HepG2 (cell line): ENCODE data around the gene TMEM235. TPM values are rescaled to one million over a fixed set of nuclear protein-coding genes. Genes with fewer than 3 reads are reported as not detected.

Source experiments
- ELF3 ChIP-seq: IDR thresholded peaks from 2 replicates; pipeline ENCODE4 v1.6.1; 2016; ENCODE audit warnings: missing genetic modification reagents, missing compliant biosample characterization
- ELF4 ChIP-seq: sonication (generic); formaldehyde crosslinking; IDR thresholded peaks from 2 replicates; pipeline ENCODE4 v1.5.0; 2020; ENCODE audit warnings: missing genetic modification reagents, mild to moderate bottlenecking, moderate library complexity, borderline replicate concordance
- FOXM1 ChIP-seq: sonication (generic); formaldehyde crosslinking; IDR thresholded peaks from 2 replicates; pipeline ENCODE4 v1.5.0; 2020; ENCODE audit warnings: missing genetic modification reagents
- HES4 ChIP-seq: sonication (generic); formaldehyde crosslinking; IDR thresholded peaks from 2 replicates; pipeline ENCODE4 v1.9.0; 2021; ENCODE audit warnings: mild to moderate bottlenecking, missing genetic modification reagents, borderline replicate concordance
- NPAS2 ChIP-seq: sonication (generic); formaldehyde crosslinking; IDR thresholded peaks from 2 replicates; pipeline ENCODE4 v1.8.0; 2022; ENCODE audit warnings: mild to moderate bottlenecking, missing genetic modification reagents, borderline replicate concordance
- SIN3A ChIP-seq: IDR thresholded peaks from 2 replicates; pipeline ENCODE4 v1.6.1; 2011; ENCODE audit warnings: low read depth, mild to moderate bottlenecking, control low read depth, low read length, borderline replicate concordance
- SOX13 ChIP-seq, 3 experiments: fragments of 450-650 bp in 1 of 3; sonication (generic) in 1 of 3; formaldehyde crosslinking in 1 of 3; IDR thresholded peaks in 2 of 3; conservative IDR thresholded peaks in 1 of 3; 2 replicates each; pipeline versions ENCODE4 v1.5.0 to v1.6.1; 2016 to 2020; ENCODE audit warnings: antibody characterized with exemption in 1 of 3, mild to moderate bottlenecking in 1 of 3, missing compliant biosample characterization in 1 of 3, missing genetic modification reagents in 1 of 3, moderate library complexity in 1 of 3
- SRSF1 ChIP-seq: fragments of 200-400 bp; formaldehyde crosslinking; optimal IDR thresholded peaks from 2 replicates; pipeline ENCODE3; 2017; ENCODE audit warnings: mild to moderate bottlenecking, low read depth, low read length, moderate library complexity
- THAP8 ChIP-seq: sonication (generic); formaldehyde crosslinking; IDR thresholded peaks from 2 replicates; pipeline ENCODE4 v1.5.1; 2020; ENCODE audit warnings: missing genetic modification reagents, mild to moderate bottlenecking, borderline replicate concordance
- TSC22D2 ChIP-seq: sonication (generic); formaldehyde crosslinking; IDR thresholded peaks from 2 replicates; pipeline ENCODE4 v1.5.1; 2020; ENCODE audit warnings: missing genetic modification reagents, mild to moderate bottlenecking, borderline replicate concordance
- ZFP82 ChIP-seq: sonication (generic); formaldehyde crosslinking; IDR thresholded peaks from 2 replicates; pipeline ENCODE4 v1.5.1; 2020; ENCODE audit warnings: mild to moderate bottlenecking, missing genetic modification reagents, borderline replicate concordance
- ZNF121 ChIP-seq: sonication (generic); formaldehyde crosslinking; IDR thresholded peaks from 2 replicates; pipeline ENCODE4 v1.5.0; 2020; ENCODE audit warnings: mild to moderate bottlenecking, missing genetic modification reagents
- ZNF639 ChIP-seq: conservative IDR thresholded peaks from 2 replicates; pipeline ENCODE4 v1.6.1; 2018; ENCODE audit warnings: missing genetic modification reagents
- polyA plus RNA-seq, 8 experiments: library from polyadenylated mRNA; depleted of rRNA in 3 of 8; stranded (reverse) in 7 of 8; unstranded in 1 of 8; fragments of >200 nt; fragmentation: Illumina TruSeq in 4 of 8; extraction: Trizol in 4 of 8; gene quantifications; 2 replicates each; pipeline versions ENCODE4 v1.2.1 to v1.2.3, GENCODE V29; 2011 to 2016; ENCODE audit warnings: low read depth in 4 of 8, missing spikeins in 1 of 8, mixed read lengths in 1 of 8; ENCODE audit not compliant: insufficient read depth in 1 of 8
- total RNA-seq, 5 experiments: library from RNA; depleted of rRNA; stranded (reverse); fragments of >200 nt; fragmentation: Illumina TruSeq; extraction: Trizol; gene quantifications; 2 replicates each; pipeline ENCODE4 v1.2.3, GENCODE V29; 2016; ENCODE audit warnings: low read depth in 1 of 5
- TF ChIP-seq, protein P1 (sequence below), 2 experiments: IDR thresholded peaks; 2 replicates each; pipeline ENCODE4 v1.6.1; 2011 to 2012; ENCODE audit warnings: low read length in 2 of 2, borderline replicate concordance in 1 of 2, low read depth in 1 of 2, mild to moderate bottlenecking in 1 of 2, moderate library complexity in 1 of 2
- TF ChIP-seq, protein P2 (sequence below): sonication (generic); formaldehyde crosslinking; IDR thresholded peaks from 2 replicates; pipeline ENCODE4 v1.4.0; 2020; ENCODE audit warnings: missing genetic modification reagents

The TMEM235 gene
- total and polyA plus RNA-seq, 2 of the 13 experiments (the other 11 are each of a cell fraction or from before 2014, with no cell fraction given): not detected

- TF ChIP-seq ZNF639 (peak; percentile 73), SRSF1 (peak; percentile 85), ZFP82 (peak; percentile 99), TSC22D2 (CRISPR knock-in tag) (peak; percentile 93; the same call in 1 of the 2 replicates), SIN3A (peak; percentile 96), ELF4 (no peak), NPAS2 (CRISPR knock-in tag) (no peak), ZNF121 (CRISPR knock-in tag) (peak; percentile 12; the same call in 1 of the 2 replicates), SOX13 (IDR thresholded peaks at IDR 0.05) (no peak), SOX13 (CRISPR knock-in tag; conservative IDR thresholded peaks at IDR 0.05 in 1 of 2, IDR thresholded peaks at IDR 0.05 in 1 of 2) (peak in 1 of 2 experiments; percentile 50; a peak in 2 of 4 replicates), THAP8 (peak; percentile 85; the same call in 1 of the 2 replicates), FOXM1 (0 out of 2 replicates have a peak, but pooled peaks have one; percentile 75), ELF3 (CRISPR knock-in tag) (peak; percentile 85), HES4 (CRISPR knock-in tag) (0 out of 2 replicates have a peak, but pooled peaks have one; percentile 19)
- TF ChIP-seq, protein P1, sequence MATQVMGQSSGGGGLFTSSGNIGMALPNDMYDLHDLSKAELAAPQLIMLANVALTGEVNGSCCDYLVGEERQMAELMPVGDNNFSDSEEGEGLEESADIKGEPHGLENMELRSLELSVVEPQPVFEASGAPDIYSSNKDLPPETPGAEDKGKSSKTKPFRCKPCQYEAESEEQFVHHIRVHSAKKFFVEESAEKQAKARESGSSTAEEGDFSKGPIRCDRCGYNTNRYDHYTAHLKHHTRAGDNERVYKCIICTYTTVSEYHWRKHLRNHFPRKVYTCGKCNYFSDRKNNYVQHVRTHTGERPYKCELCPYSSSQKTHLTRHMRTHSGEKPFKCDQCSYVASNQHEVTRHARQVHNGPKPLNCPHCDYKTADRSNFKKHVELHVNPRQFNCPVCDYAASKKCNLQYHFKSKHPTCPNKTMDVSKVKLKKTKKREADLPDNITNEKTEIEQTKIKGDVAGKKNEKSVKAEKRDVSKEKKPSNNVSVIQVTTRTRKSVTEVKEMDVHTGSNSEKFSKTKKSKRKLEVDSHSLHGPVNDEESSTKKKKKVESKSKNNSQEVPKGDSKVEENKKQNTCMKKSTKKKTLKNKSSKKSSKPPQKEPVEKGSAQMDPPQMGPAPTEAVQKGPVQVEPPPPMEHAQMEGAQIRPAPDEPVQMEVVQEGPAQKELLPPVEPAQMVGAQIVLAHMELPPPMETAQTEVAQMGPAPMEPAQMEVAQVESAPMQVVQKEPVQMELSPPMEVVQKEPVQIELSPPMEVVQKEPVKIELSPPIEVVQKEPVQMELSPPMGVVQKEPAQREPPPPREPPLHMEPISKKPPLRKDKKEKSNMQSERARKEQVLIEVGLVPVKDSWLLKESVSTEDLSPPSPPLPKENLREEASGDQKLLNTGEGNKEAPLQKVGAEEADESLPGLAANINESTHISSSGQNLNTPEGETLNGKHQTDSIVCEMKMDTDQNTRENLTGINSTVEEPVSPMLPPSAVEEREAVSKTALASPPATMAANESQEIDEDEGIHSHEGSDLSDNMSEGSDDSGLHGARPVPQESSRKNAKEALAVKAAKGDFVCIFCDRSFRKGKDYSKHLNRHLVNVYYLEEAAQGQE (IDR thresholded peaks at IDR 0.05; ENCODE audit: borderline replicate concordance in 1 of 2, low read depth in 1 of 2, low read length in 2 of 2): peak in 1 of 2 experiments; percentile 70; a peak in 1 of 4 replicates
- TF ChIP-seq, protein P2, sequence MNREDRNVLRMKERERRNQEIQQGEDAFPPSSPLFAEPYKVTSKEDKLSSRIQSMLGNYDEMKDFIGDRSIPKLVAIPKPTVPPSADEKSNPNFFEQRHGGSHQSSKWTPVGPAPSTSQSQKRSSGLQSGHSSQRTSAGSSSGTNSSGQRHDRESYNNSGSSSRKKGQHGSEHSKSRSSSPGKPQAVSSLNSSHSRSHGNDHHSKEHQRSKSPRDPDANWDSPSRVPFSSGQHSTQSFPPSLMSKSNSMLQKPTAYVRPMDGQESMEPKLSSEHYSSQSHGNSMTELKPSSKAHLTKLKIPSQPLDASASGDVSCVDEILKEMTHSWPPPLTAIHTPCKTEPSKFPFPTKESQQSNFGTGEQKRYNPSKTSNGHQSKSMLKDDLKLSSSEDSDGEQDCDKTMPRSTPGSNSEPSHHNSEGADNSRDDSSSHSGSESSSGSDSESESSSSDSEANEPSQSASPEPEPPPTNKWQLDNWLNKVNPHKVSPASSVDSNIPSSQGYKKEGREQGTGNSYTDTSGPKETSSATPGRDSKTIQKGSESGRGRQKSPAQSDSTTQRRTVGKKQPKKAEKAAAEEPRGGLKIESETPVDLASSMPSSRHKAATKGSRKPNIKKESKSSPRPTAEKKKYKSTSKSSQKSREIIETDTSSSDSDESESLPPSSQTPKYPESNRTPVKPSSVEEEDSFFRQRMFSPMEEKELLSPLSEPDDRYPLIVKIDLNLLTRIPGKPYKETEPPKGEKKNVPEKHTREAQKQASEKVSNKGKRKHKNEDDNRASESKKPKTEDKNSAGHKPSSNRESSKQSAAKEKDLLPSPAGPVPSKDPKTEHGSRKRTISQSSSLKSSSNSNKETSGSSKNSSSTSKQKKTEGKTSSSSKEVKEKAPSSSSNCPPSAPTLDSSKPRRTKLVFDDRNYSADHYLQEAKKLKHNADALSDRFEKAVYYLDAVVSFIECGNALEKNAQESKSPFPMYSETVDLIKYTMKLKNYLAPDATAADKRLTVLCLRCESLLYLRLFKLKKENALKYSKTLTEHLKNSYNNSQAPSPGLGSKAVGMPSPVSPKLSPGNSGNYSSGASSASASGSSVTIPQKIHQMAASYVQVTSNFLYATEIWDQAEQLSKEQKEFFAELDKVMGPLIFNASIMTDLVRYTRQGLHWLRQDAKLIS (CRISPR knock-in tag): no peak
Observed at GRCh38 chr17:78186692-78187595, 44.5 kb upstream of the TMEM235 start, which contains the start of the genes AFMID and TK1 (continued).
